ENCODE results near the gene CCDC69.
"Not testable (repeated sequence)": the region's sequence is repeated elsewhere in the genome, so short reads cannot be mapped to it uniquely, and the experiment has no call there.

The CCDC69 gene

DNA sequence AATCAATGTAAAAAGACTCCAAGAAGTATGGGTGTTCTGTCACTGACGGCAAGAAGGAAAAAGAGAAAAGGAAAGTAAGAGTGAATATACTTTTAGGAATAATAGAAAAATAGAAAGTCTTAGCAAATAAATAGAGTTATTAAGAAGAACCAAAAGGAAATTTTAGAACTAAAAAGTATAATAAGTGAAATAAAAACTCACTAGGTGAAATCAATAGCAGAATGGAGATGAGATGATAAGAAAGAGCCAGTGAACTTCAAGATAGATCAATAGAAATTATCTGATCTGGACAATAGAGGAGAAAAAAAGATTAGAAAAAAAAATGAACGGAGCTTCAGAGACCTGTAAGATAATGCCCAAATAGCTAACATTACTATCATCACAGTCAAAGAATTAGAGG lies 34.7 kb downstream of the CCDC69 start:
- Histone ChIP-seq H3K36me3 (ENCODE audit: insufficient read depth, low read length) (no peaks in the 10 kb centered on the region), H3K4me3 (ENCODE audit: low read length) (no peak overlapping the region), H2AFZ (ENCODE audit: low read depth, low read length) (no peak overlapping the region)

DNA sequence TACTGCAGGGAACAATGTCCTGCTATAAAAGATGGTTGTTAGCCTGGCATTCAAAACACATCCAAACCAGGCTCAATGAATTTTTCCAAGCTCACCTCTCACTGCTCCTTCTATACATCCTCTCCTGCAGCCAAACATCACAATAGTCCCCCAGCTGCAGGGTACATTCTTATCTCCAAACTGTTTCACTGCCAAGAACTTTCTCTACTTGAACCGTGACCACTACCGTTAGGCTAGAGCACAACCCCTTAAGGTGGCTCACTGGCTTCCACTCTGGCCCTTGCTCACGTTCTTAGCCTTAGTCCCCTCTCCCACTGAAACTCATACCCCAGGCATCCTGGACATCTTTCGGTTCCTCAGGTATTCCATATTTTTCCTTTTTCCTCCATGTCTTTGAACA lies 37.4 kb downstream of the CCDC69 start:
- Histone ChIP-seq H3K36me3 (ENCODE audit: insufficient read depth, low read length) (no peaks in the 10 kb centered on the region), H3K27me3 (ENCODE audit: insufficient read depth, low read length) (peaks cover 13% of the 10 kb centered on the region), H3K4me1 (ENCODE audit: insufficient read depth, low read length) (no peaks in the 10 kb centered on the region), H2AFZ (ENCODE audit: low read depth, low read length) (no peak overlapping the region), H3K4me3 (ENCODE audit: low read length) (no peak overlapping the region), H3K9me3 (ENCODE audit: low read length) (no peaks in the 10 kb centered on the region)

More for the DNA sequence above, 34.7 kb downstream of the CCDC69 start:
- Histone ChIP-seq H3K9me3 (ENCODE audit: low read length) (no peaks in the 10 kb centered on the region), H3K4me1 (ENCODE audit: insufficient read depth, low read length) (no peaks in the 10 kb centered on the region), H3K27me3 (ENCODE audit: insufficient read depth, low read length) (peaks cover 2% of the 10 kb centered on the region)

DNA sequence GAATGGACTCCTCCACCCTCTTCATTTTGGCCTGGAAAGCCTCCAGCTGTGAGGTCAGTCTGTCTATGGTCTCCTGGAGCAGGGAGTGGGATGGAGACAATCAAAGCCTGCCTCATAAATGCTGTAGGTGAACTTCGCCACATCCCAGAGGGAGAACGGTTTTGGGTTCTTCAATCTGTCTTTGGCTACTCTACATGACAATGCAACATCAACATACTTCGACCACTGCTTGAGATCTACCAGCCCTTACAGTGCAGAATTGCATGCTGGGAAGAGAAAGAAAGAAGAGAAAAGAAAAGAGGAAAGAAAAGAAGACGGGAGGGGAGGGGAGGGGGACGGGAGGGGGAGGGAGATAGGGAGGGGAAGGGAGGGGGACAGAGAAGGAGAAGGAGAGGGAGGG lies 37.8 kb downstream of the CCDC69 start:
- H3K4me3 ChIP-seq (ENCODE audit: low read length), result no peak overlapping the region
- H3K9me3 ChIP-seq (ENCODE audit: low read length), result no peaks in the 10 kb centered on the region
- no peaks in the 10 kb centered on the region for H3K36me3 ChIP-seq (ENCODE audit: insufficient read depth, low read length)
- H3K27me3 ChIP-seq (ENCODE audit: insufficient read depth, low read length), result peaks cover 13% of the 10 kb centered on the region
- H3K4me1 ChIP-seq (ENCODE audit: insufficient read depth, low read length), result no peaks in the 10 kb centered on the region
- no peak overlapping the region for H2AFZ ChIP-seq (ENCODE audit: low read depth, low read length)

DNA sequence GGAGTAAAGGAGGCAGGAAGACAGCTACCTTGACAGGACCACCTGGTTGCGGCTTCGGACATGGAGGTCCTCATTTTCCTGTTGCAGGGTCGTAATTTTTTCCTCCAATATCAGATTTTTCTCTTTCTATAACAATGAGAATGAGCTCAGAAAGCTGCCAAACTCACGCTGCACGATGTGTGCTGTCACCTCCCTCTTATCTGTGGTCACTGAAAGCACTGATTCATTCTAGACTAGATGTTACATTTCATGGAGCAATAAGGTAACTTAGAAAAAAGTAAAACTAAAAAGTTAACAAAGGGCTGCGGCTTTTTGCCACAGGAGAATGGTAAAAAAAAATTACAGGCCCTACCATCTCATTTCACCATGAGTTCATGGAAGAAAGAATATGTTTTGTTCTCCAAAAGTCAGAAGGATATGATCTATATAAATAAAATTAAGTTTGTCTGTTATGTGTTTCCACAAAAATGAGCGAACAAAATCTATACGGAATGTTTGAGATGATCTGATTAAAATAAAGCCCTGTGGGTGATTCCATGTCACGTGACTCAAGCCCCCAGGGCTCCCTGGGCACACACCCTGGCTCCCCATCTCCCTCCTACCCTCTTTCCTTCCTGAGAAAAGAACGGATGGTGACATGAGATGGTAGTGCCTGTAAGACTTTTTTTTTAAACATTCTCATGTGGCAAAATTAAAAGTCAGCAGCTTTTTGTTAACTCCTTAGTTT lies 39.4 kb downstream of the CCDC69 start:
- peaks cover 13% of the 10 kb centered on the region for H3K27me3 ChIP-seq (ENCODE audit: insufficient read depth, low read length)
- no peaks in the 10 kb centered on the region for H3K9me3 ChIP-seq (ENCODE audit: low read length)
- H3K4me1 ChIP-seq (ENCODE audit: insufficient read depth, low read length), result no peaks in the 10 kb centered on the region
- H3K4me3 ChIP-seq (ENCODE audit: low read length), result no peak overlapping the region
- no peaks in the 10 kb centered on the region for H3K36me3 ChIP-seq (ENCODE audit: insufficient read depth, low read length)
- no peak overlapping the region for H2AFZ ChIP-seq (ENCODE audit: low read depth, low read length)

DNA sequence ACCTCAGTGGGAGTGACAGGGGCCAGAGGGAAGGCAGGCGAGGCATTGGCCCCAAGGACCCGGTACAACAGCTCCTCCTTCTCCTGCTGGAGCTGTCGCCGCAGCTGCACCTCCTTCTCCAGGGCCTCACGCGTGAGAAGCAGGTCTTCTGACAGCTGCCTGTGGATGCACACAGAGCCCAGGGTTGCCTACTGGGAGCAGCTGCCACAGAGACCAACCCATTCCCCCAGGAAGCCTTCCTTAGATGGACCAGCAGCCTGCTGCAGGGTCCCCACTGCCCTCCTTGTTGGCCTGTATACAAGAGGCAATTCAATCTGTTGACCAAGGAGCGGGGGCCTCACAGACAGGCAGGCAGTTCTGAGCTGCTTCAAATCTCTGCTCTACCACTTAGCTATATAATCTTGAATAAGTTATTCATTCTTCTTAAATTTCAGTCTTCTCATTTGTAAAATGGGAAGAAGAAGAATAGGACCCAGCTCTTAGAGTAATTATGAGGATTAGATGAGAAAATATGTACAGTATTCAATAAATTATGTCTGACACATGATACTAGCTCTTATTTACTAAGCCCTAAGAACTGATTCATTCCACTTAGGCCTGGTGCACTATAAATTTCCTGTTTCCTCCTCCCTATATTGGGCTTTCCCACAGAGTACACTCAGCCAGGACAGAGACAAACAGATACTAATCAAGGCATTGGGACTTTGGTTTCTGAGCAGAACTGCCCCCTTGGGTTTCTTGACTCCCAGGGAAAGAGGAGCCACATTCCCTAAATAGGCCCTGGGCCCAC lies 40.2 kb downstream of the CCDC69 start:
- no peaks in the 10 kb centered on the region for H3K36me3 ChIP-seq (ENCODE audit: insufficient read depth, low read length)
- H2AFZ ChIP-seq (ENCODE audit: low read depth, low read length), result no peak overlapping the region
- peaks cover 13% of the 10 kb centered on the region for H3K27me3 ChIP-seq (ENCODE audit: insufficient read depth, low read length)
- H3K4me3 ChIP-seq (ENCODE audit: low read length), result no peak overlapping the region
- H3K4me1 ChIP-seq (ENCODE audit: insufficient read depth, low read length), result no peaks in the 10 kb centered on the region
- H3K9me3 ChIP-seq (ENCODE audit: low read length), result no peaks in the 10 kb centered on the region

DNA sequence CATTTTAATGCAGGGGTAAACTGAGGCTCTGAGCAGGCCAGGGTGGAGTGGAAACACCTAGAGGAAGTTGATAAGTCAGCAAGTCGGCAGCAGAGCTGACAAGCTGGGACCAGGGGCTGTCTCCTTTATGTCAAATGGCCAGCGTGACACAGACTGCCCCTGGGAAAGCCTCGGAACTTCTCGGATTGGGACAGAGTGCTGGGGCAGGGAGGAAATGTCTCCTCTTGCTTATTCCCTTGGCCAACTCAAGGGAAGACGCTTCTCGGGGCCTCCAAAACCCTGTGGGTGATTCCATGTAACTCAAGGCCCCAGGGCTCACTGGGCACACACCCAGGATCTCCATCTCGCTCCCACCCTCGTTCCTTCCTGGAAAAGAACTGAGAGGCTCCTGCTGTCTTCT lies 40.9 kb downstream of the CCDC69 start:
- no peak overlapping the region for H3K4me3 ChIP-seq (ENCODE audit: low read length)
- H3K4me1 ChIP-seq (ENCODE audit: insufficient read depth, low read length), result no peaks in the 10 kb centered on the region
- H3K9me3 ChIP-seq (ENCODE audit: low read length), result no peaks in the 10 kb centered on the region
- H3K36me3 ChIP-seq (ENCODE audit: insufficient read depth, low read length), result no peaks in the 10 kb centered on the region
- H2AFZ ChIP-seq (ENCODE audit: low read depth, low read length), result no peak overlapping the region
- H3K27me3 ChIP-seq (ENCODE audit: insufficient read depth, low read length), result peaks cover 13% of the 10 kb centered on the region

DNA sequence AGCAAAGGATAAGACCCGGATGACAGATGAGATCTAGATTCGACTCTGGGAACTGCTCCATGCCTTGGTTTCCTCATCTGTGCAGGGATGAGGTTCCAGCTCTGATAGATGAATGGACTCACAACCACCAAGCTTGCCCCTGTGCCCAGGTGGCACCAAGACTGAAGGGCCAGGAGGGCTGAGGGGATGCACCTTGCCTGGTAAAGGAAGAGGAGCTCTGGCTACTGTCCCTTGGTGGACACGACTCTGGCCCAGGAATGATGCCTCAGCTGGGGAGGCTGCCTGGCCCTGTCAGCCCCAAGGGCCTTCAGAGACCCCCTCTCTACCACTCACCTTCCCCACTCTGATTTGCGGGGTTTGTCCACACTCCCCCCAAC lies 41.4 kb downstream of the CCDC69 start:
- no peak overlapping the region for H2AFZ ChIP-seq (ENCODE audit: low read depth, low read length)
- H3K4me3 ChIP-seq (ENCODE audit: low read length), result no peak overlapping the region
- peaks cover 13% of the 10 kb centered on the region for H3K27me3 ChIP-seq (ENCODE audit: insufficient read depth, low read length)
- no peaks in the 10 kb centered on the region for H3K36me3 ChIP-seq (ENCODE audit: insufficient read depth, low read length)
- no peaks in the 10 kb centered on the region for H3K4me1 ChIP-seq (ENCODE audit: insufficient read depth, low read length)
- no peaks in the 10 kb centered on the region for H3K9me3 ChIP-seq (ENCODE audit: low read length)

DNA sequence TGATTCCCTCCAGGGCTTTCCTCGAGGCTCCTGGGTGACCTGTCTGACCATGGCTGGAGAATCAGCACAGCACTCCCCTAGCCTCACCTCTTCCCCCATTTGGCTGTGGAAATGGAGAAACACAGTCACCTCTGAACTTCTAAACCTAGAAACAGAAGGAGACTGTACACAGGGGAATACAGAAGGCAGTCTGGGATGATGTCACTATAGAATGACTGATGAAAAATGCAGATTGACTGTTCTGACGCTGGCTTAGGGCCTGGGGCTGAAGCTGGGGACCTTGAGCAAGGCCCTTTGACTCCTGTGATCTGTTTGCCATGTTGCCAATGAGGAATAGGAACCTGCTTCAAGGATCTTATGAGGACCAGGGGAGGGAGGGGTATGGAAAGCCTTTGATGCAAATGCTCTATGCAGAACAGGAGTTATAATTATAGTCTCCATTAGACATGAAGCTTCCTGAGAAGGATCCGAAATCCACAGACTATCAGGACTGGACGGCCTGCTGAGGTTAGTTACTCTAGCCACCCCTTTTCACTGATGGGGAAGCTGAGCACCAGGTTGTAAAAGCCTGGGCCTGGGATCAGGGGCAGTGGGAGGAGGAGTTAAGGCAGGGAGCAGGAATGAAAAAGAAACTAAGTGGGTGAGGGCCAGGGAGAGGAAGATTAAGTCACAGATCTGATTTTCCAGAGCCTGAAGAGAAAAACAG lies 41.9 kb downstream of the CCDC69 start:
- Histone ChIP-seq H3K36me3 (ENCODE audit: insufficient read depth, low read length) (no peaks in the 10 kb centered on the region), H2AFZ (ENCODE audit: low read depth, low read length) (no peak overlapping the region), H3K4me1 (ENCODE audit: insufficient read depth, low read length) (no peaks in the 10 kb centered on the region), H3K27me3 (ENCODE audit: insufficient read depth, low read length) (peaks cover 13% of the 10 kb centered on the region), H3K4me3 (ENCODE audit: low read length) (no peak overlapping the region), H3K9me3 (ENCODE audit: low read length) (no peaks in the 10 kb centered on the region)

DNA sequence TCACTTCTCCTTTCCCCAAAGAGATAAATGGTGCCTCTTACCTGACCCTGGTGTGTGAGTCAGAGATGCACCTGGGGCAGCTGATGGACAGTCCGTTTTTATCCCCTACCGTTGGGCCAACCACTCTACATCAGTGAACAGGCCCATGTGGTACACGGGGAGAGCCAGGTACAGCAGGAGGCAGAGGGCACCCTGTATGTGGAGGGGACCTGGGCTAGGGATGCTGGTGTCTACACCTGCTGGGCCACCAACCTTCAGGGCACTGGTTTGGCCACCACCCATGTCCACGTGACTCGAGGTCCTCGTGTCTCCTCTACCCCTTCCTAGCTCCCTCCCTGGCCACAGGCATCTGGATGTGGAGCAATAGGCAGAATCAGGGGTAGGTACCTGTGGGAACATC lies 43.6 kb downstream of the CCDC69 start:
- H3K4me3 ChIP-seq (ENCODE audit: low read length), result no peak overlapping the region
- no peaks in the 10 kb centered on the region for H3K36me3 ChIP-seq (ENCODE audit: insufficient read depth, low read length)
- H3K4me1 ChIP-seq (ENCODE audit: insufficient read depth, low read length), result no peaks in the 10 kb centered on the region
- no peak overlapping the region for H2AFZ ChIP-seq (ENCODE audit: low read depth, low read length)
- H3K27me3 ChIP-seq (ENCODE audit: insufficient read depth, low read length), result peaks cover 13% of the 10 kb centered on the region
- no peaks in the 10 kb centered on the region for H3K9me3 ChIP-seq (ENCODE audit: low read length)

DNA sequence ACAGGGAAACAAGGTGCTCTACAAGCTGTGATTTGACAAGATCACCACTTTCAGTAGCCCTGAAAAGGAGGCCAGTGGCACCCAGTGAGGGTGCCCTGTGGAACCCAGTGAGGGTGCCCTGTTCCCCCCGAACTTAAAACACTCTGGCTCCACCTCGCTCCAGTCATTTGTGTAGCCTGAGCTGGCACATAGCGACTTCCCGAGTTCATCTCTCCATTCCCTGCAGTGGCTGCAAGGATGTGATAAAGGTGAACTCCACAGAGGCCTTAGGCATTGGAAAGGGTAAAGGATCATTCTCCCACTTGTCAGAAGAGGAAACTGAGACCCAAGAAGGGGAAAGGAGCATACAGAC lies 44.4 kb downstream of the CCDC69 start:
- Histone ChIP-seq H3K4me3 (ENCODE audit: low read length) (no peak overlapping the region), H3K27me3 (ENCODE audit: insufficient read depth, low read length) (peaks cover 13% of the 10 kb centered on the region), H3K9me3 (ENCODE audit: low read length) (no peaks in the 10 kb centered on the region), H3K4me1 (ENCODE audit: insufficient read depth, low read length) (no peaks in the 10 kb centered on the region), H3K36me3 (ENCODE audit: insufficient read depth, low read length) (no peaks in the 10 kb centered on the region), H2AFZ (ENCODE audit: low read depth, low read length) (no peak overlapping the region)

DNA sequence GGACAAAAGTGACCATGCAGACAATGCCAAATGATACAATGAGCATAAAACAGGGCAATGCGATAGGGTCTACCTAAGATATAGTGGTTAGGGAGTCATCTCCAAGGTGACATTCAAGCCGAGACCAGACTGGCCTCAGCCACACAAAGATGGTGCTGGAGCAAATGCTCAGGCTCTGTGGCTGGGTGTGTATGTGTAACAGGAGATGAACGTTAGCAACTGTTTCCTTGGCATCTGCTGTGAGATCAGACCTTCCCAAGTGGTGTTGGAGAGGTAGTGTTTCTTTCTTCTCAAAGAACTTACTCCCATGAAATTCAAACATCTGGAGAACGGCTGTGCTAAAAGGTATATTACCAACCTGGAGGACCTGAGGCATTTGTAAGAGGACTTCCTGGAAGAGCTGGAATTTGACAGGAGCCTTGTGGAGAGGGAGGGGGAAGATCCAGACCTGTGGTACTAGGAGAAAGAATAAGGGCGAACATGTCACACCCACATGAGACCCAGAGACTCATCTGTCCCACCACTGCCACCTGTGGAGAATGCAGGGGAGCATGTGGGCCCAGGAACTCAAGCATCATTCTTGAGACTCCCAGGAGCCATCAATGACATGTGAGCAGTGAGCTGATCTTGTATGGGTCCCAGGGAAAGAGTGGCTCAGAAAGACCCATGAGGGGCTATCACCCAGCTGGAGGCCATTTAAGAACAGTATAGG lies 45.0 kb downstream of the CCDC69 start:
- H3K27me3 ChIP-seq (ENCODE audit: insufficient read depth, low read length), result peaks cover 9% of the 10 kb centered on the region
- H3K36me3 ChIP-seq (ENCODE audit: insufficient read depth, low read length), result no peaks in the 10 kb centered on the region
- H2AFZ ChIP-seq (ENCODE audit: low read depth, low read length), result no peak overlapping the region
- H3K4me3 ChIP-seq (ENCODE audit: low read length), result no peak overlapping the region
- H3K4me1 ChIP-seq (ENCODE audit: insufficient read depth, low read length), result no peaks in the 10 kb centered on the region
- no peaks in the 10 kb centered on the region for H3K9me3 ChIP-seq (ENCODE audit: low read length)

DNA sequence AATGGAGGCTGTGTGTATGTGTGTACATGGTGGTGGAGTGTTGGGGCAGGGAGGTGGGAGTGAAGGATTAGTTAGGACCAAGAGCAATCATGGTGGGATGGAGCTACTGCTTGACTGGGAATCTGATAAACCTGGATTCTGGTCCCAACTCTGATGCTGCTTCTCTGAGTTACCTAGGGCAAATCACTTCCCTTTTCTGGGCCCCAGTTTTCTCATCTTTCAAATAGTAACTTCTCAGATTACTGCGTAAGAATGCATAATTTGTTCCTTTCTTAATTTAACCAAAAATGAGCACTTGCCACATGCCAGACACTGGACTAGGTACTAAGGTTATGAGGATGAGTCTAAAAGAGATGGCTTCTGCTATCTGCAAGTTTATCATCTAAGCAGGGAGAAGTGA lies 45.5 kb downstream of the CCDC69 start:
- Histone ChIP-seq H3K4me3 (ENCODE audit: low read length) (no peak overlapping the region), H3K9me3 (ENCODE audit: low read length) (no peaks in the 10 kb centered on the region), H3K27me3 (ENCODE audit: insufficient read depth, low read length) (peaks cover 3% of the 10 kb centered on the region), H3K36me3 (ENCODE audit: insufficient read depth, low read length) (no peaks in the 10 kb centered on the region), H3K4me1 (ENCODE audit: insufficient read depth, low read length) (no peaks in the 10 kb centered on the region), H2AFZ (ENCODE audit: low read depth, low read length) (no peak overlapping the region)

DNA sequence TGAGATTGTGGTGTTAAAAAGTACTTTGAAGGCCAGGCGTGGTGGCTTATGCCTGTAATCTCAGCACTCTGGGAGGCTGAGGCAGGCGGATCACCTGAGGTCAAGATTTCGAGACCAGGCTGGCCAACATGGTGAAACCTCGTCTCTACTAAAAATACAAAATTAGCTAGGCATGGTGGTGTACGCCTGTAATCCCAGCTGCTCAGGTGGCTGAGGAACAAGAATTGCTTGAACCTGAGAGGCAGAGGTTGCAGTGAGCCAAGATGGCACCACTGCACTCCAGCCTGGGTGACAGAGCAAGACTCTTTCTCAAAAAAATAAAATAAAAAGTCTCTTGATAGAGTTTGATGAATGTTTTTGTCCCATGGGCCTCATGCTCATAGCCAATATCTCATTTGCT lies 47.6 kb downstream of the CCDC69 start:
- not testable (repeated sequence) for H3K4me1 ChIP-seq (ENCODE audit: insufficient read depth, low read length); H2AFZ ChIP-seq (ENCODE audit: low read depth, low read length); H3K36me3 ChIP-seq (ENCODE audit: insufficient read depth, low read length); H3K27me3 ChIP-seq (ENCODE audit: insufficient read depth, low read length); H3K9me3 ChIP-seq (ENCODE audit: low read length); H3K4me3 ChIP-seq (ENCODE audit: low read length)

All from neuron (in vitro differentiated cells).